ENCODE data around the gene FAM107B.

Gene FAM107B

DNA sequence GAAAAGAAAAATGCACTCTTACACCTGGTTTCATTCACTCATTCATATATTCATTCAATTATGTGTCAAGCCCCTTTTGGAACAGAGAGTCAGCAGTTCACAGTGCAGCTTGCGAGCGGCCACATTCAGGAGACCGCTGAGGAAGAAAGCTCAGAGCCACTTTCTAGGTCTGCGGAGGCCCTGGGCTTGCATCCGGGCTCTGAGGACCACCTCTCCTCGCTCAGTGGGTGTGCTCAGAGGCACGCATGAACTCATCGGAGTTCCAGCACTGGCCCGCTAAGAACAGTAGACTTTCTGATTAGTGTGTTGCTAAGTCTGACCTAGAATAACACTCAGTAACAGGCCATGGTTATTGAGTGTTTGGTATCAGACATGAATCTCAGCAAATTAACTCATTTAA, 1.8 kb upstream of the FAM107B start:
- no peak for DNase-seq (ENCODE audit: low spot score)

DNA sequence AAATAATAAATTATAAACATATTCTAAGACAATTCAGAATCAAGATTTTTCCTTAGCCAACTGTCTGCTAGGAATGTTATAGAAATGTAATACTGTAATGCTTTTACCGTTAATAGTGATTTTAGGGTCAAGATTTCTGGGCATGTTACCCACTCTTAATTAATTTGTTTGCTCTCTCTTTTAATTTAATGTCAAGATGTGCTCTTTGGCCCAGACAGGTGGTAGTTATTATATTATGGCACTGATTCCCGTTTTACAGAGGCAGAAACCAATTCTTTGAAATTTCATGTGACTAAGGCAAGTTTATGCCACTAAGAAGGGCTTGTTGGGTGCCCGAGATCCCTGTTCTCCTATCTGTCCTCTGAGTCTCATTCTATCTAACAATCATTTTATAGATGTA, 959 bp upstream of the FAM107B start:
- no peak for DNase-seq (ENCODE audit: low spot score)

DNA sequence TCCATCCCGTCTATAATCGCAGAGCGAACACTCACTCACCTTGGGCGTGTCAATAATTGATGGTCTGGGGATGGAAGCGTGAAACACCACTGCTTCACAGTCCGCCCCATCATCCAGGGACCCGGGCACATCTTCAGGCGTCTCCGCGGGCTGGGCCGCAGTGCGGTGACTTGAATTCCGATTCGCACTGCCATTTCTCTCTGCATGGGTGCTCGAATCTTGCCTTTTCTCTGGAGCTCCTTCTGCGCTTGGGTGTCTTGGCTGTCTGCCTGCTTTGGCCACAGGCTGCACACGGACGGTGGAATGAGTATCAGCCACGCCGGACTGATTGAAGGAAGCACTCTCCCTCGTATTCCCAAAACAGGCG, 500 bp downstream of the FAM107B start:
- no peak for DNase-seq (ENCODE audit: low spot score)

DNA sequence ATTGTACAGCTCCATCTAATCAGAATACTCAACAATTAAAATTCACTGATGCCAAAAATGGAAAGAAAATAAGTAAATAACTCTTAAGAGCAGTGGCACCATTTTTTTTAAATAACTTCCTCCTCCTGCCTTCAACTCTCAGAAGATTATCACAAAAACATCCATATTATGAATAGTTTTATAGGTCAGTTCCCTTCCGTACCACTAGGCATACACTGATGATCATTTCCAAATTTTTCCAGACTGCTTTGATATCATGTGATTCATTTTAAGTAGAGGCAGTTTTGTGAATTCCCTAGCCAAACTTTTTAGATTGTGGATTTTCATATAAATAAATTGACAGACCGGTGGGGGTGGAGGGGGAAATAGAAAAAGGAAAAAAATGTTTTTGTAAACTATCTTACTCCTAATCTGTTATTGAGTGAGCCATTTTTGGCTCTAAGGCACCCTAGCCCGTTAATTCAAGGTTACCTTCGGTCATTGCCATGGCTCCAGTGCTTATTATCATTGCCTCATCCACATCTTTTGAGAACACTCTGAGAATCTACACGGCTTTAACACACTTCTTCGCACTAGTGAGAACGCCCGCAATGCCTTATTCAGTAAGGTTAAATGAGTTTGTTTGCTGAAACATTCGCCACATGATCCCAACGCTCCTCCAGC, 1.0 kb downstream of the FAM107B start:
- DNase-seq (ENCODE audit: low spot score) = no peak

DNA sequence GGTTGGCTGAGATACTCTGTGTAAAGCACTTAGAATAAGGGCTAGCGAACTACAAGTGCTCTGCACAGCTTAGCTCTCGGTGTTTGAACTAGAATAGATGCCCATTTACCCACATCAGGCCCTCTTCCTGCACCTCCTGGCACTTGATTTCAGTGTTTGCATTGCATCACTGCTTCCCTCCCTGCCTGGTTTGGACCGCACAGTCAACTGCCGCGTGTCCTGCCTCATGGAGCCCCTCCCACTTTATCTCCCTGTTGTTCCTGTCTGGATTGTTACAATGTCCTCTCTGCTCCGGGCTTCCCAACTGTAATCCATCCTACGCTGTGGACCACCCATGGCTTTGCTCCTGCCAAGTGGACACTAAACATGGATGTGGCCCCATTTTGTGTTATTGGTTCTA, 2.3 kb downstream of the FAM107B start:
- no peak for DNase-seq (ENCODE audit: low spot score)

DNA sequence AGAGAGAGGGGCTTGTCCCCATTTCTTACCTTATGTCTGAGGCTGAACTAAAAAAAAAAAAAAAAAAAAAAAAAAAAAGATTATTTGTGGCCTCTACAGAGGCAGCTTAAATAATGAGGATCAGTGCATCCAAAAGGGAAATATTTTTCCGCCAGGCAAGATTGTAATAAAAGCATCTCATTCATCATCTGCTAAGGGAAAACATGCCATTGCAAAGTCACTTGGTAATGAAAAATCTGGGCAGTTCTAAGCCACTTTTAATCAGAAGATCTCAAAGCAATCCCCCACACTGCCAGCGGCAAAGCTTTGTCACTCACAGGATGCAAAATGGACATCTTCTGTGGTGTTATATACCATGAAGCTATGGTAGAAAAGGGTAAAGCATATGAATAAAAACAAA, 3.8 kb downstream of the FAM107B start:
- DNase-seq (ENCODE audit: low spot score) = no peak

DNA sequence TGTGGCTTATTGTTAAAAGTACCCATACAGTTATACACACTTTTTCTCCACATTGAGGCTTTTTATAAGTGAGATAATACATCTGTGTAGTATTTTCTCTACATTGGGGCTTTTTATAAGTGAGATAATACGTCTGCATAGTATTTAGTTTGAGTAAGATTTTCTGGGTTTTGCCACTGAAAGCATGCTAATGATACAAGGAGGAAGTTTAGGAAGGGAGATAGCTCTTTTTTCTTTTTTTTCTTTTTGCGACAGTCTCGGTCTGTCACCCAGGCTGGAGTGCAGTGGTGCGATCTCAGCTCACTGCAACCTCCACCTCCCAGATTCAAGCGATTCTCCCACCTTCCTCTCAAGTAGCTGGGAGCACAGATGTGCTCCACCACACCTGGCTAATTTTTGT, 13.3 kb downstream of the FAM107B start:
- DNase-seq (ENCODE audit: low spot score) = peak; percentile 33

DNA sequence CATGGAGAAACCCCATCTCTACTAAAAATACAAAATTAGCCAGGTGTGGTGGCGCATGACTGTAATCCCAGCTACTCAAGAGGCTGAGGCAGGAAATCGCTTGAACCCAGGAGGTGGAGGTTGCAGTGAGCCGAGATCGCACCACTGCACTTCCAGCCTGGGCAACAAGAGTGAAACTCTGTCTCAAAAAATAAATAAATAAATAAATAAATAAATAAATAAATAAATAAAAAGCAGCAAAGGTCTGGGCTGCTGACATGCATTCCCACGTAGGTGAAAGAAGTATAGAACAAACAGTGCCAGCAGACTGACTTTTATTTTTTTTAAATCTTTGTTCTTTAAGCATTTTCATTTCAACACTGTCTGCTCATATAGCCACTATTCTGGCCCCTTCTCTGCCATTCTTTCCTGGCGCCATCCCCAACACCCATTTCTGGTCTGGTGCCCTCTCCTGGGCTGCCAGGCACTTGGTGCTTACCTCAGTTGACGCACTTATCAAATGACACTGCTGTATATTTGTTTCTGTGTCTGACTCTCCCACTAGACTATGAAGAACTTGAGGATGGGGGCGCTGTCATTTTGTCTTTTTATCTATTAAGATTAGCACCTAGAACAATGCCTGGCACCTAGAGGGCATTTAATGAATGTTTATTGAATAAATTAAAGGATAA, 15.6 kb downstream of the FAM107B start:
- DNase-seq (ENCODE audit: low spot score) = peak; percentile 74

DNA sequence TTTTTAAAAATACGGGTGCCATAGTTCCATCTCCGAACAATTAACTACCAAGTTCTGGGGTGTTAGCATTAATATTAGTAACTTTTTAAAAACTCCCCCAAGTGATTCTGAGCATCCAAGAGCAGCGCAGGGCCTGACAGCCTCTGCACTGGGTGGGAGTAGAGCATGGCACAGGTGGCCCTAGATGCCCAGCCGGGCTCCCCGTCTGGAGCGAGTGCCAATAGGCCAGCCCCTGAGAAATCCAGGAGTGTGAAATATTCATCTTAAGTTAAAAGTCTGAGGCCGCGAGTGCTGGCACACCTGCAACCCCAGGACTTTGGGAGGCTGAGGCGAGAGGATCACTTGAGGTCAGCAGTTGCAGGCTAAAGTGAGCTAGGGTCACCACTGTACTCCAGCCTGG, 16.2 kb downstream of the FAM107B start:
- no peak for DNase-seq (ENCODE audit: low spot score)

DNA sequence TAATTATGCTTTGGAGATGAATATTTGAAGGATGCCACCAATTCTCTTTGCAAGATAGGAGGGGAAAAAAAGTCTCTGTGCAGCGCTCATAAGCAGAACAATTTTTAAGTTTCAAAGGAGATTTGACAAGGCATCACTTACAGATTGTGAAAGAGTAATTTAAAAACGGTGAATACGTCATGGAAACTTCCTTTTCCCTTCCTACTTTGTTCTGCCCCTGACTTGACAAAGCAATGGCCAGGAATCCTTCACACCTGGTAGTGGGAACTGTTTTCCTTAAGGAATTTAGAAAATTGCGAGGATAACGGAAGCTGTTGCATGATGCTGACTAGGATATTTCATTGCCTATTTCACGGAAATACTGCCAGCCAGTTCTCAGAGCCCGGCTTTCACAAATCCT, 16.7 kb downstream of the FAM107B start:
- DNase-seq (ENCODE audit: low spot score) = no peak

DNA sequence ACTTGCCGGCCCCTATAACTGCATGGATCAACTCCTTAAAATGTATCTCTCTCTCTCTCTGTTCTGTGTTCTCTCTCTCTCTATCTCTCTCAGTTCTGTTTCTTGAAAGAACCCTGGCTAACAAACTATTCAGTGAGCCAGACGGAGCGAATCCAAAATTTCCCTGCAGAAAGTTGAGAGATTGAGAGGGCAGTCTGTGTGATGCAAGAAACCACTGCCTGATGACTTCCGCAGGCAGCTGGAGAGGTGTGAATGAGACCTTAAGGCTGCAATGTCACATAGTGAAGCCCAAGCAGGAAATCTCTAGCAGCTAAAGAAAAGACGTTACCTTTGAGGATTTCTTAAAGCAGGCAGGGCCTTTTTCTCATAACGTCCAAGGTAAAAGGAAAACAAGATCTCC, 17.3 kb downstream of the FAM107B start:
- DNase-seq (ENCODE audit: low spot score) = no peak

DNA sequence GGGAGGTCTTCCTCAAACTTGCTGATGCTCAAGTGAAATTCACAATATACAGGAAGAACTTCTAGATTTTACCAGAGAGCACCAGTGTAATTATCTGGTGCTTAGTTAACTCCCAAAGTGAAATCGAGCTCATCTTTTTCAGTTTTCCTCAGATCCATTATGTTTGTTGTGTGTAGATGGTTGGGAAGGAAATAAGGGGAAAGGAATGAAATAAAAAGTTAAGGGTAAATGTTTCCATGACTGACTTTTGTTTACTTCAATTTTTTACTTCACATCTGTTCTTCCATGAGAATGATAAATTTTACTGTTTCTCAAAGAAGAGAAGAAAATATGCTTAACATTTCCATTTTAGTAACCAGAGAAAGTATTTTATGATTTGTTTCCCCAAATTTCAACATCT, 21.3 kb downstream of the FAM107B start:
- DNase-seq (ENCODE audit: low spot score) = no peak

DNA sequence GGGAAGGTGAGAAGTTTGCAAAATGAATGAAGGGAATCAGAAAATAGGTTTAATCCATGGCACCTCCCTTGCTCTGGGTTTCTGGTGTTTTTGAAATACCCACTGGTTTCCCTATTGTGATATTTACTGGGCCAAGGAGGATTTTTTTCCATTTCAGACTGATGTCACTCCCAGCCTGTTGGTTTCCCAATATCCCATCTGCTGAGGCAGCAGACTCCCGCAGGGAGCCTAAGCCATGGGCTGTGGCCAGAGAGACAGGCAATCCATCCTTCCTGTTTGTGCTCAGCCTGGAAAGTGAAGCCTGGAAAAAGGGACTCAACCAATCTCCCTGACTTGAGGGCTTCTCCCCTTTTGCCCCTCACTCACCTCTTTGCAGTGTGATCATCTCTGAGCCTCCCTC, 22.8 kb downstream of the FAM107B start:
- no peak for DNase-seq (ENCODE audit: low spot score)

DNA sequence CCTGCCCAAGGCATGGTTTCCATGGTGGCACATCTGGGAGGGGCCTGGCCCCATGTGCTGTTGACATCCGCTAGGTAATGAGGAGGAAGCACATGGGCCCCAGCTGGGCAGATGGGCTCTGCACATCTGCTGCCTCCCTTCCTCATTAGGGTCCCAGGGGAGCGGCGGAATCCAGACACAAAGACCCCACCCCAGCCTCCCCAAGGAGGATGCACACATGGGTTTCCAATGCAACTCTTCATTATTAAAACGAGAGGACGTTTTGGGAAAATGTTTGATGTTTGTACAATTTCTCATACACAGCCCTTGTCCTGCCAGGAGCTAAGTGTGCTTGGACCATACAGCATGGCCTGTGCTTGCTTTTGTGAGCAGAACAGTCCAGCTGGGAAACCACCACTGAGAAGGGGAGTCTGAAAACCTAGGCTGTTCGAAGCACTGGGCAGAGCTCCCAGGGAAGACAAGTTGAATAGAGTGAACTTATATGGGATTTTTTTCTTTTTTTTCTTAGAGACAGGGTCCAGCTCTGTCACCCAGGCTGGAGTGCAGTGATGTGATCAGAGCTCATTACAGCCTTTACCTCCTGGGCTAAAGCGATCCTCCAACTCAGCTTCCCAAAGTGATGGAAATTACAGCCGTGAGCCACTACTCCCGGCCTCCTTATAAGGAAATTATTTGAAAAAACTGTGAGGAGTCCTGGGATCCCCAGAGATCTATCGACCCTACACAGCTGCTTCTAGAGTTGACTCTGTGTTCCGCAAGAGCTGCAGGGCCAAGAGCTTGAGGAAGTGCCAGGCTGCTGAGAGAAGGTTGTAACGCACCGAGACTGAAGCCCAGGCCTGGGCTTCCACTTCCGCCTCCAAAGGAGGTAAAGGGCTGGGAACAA, 23.4 kb downstream of the FAM107B start:
- peak; percentile 96 for DNase-seq (ENCODE audit: low spot score)

DNA sequence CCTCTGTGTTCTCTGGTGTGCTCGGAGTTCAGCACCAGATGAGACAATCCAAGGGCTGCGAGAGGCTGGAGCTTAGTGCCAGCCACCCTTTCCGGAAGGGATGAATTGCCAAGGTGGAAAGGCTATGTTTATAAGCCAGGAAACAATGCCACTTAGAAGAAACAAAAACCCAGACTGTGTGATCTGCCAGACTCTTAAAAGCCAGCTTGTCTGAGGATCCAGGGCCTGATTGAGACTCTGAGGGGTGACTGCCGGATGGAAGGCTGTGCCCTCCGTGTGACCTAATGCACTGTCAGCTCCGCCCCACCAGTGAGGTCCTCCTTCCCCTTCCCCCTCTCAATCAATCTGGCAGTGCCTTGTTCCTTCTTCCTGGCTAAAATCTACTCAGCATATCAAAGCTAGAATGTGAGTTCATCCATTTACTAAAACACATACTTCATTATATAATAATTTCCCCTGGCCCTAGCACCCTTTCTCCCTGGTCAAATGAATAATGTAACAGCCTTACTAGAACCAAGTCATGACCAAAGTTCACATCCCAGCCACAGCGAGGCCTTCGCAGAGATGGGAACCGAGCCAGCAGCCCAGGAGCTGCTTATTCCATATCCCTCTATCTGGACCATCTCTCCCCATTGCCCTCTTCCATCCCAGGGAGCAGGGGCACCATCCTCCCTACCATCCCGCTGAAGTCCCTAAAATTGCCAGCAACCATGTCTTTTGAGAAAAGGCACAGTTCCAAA, 25.5 kb downstream of the FAM107B start:
- peak; percentile 77 for DNase-seq (ENCODE audit: low spot score)

DNA sequence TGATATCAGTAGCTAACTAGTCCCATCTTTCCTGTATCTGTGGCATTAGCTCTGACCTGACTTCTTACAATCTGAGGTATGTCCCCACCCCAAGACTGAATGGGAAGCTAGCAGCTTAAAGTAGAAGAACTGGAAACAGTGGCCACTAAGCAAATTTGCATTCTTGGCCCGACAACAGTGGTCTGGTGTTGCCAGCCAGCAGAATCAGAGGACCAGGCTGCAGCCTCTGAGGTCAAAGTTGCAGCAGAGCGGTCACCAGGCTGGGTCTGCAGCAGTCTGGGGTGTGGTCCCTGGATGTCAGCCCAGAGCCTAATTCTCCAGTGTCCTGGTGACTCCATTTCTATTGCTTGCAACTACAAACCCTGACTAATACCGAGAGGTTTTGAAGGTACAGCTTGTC, 26.3 kb downstream of the FAM107B start:
- DNase-seq (ENCODE audit: low spot score) = no peak

DNA sequence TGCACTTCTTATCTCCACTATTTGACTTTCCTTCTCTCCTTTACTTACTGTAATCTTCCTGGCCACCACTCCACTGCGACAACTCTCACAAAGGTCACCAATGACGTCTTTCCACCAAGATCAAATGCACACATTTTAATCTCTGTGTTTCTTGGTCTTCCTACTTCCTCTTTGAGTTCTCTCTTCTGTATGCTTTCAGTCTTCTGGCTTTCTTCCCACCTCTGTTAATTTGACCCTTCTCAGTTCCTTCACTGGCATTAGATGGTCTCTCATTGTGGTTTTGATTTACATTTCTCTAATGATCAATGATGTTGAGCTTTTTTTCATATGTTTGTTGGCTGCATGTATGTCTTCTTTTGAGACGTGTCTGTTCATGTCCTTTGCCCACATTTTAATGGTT, 31.9 kb downstream of the FAM107B start:
- peak; percentile 81 for DNase-seq (ENCODE audit: low spot score)

DNA sequence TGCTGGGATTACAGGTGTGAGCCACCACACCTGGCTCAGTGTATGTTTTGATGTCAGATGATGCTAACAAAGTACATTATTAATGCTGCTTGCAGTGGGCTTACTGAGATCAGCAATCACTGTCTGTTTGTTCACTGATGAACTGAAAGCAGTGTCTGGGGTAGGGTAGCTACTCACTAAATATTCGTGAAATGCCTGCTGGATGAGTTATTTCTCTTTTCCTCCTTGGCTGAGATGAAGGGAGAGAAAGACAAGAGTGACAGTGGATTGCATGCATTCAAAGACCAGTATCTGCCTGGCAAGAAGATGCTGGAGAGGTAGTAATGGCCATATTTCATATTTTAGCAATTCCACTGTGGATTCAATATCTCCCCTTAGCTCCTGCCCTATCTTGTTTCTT, 32.3 kb downstream of the FAM107B start:
- DNase-seq (ENCODE audit: low spot score) = no peak

DNA sequence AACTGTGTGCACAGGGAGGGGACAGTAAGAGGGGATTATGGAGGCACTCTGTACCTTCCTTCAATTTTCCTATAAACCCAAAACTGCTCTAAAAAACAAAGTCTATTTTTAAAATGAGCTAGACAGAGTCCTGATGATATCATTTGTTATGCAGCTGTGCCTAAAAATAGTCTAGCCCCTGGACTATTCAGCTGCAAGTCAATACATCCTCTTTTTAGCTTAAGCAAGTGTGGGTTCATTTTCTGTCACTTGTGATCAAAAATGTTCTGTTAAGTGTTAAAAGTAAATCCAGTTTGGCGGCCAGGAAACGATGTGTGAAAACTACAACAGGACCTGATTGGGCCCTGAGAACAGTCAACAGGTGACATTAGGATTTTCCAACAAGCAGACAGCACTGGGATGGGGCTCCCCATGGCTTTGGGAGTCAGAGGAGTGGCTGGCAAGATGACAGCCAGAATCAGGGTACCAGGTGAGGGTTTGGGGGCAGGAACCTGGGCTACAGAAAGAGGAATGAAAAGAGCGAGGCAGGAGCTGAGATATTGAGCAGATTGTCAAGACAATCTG, 33.9 kb downstream of the FAM107B start:
- DNase-seq (ENCODE audit: low spot score) = peak; percentile 91

DNA sequence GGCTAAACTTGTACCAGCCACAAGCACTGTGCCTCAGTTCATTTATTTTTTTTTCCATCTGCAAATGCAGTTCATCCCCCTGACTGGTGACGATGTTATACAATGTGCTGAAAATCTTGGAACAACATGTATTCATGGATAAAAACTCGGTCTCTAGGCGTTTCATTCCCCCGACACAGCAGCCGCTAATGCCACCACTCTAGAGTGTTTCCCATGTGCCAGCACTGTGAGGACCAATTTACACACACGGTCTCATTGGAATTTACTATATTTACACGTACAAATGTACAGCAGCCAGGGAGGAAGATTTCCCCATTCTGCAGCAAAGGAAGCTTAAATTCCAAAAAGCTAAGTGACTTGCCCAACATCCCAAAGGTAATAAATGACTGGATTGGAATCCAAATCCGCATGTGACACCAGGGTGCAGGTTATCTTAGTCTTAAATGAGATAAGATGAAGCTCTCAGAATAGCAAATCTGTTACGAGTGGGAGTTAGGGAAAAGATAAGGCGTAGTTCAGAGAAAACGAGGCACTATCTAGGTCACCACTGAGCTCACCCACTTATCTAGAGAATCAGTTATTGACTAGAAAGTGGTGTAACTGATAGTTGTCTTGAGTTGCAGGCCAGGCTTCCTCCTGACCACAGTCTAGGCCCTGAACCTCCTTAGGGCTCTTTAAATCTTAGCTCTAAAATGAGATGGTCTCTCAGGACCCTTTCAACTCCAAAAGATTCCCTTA, 36.7 kb downstream of the FAM107B start:
- no peak for DNase-seq (ENCODE audit: low spot score)

DNA sequence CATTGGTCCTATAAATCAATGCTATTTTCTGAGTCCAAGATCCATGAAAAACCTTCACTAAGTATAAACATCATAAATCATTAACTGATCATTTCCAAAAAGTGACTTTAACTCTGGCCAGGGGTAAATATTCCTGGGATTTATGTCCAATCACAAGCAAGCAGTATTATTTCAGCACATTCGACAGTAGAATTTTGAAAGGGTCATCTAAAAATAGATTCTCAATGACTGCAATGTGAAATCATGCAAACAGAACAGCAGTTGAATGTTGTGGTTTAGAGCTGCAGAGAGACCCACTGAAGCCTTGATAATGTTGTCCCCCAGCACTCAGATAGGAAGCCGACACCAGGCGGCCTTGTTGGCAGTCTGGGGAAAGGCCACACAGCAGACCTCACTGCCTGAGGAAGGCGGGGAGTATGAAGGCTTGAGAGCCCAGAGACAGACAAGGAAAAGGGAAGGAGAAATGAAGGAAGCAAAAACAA, 38.1 kb downstream of the FAM107B start:
- DNase-seq (ENCODE audit: low spot score) = peak; percentile 93

All from NAMALWA (cell line).